MM.1S (cell line): ENCODE data around the gene MYOZ2.

Experiments
- DNase-seq: peaks from one replicate; pipeline ENCODE4 v3.0.0-alpha.2; 2015
- H2AFZ ChIP-seq: fragments of 300-600 bp; sonication (generic); 2 replicates; pipeline ENCODE4 v1.6.0; 2016; ENCODE audit warnings: antibody characterized with exemption, low read length
- H3F3A ChIP-seq: fragments of 300-600 bp; sonication (generic); 2 replicates; pipeline ENCODE4 v1.6.1; 2016; ENCODE audit warnings: mild to moderate bottlenecking, antibody characterized with exemption, low read length, moderate library complexity, mixed read lengths; ENCODE audit not compliant: insufficient read depth
- H3K27ac ChIP-seq: fragments of 300-600 bp; sonication (generic); 2 replicates; pipeline ENCODE4 v1.5.1; 2016; ENCODE audit warnings: mild to moderate bottlenecking, low read length
- H3K27me3 ChIP-seq: fragments of 300-600 bp; sonication (generic); replicated peaks from 2 replicates; pipeline ENCODE4 v1.6.0; 2016; ENCODE audit warnings: low read length; ENCODE audit not compliant: insufficient read depth
- H3K36me3 ChIP-seq: fragments of 300-600 bp; sonication (generic); replicated peaks from 2 replicates; pipeline ENCODE4 v1.6.1; 2016; ENCODE audit warnings: mild to moderate bottlenecking, low read length, mixed read lengths; ENCODE audit not compliant: insufficient read depth
- H3K4me1 ChIP-seq: fragments of 300-600 bp; sonication (generic); 2 replicates; pipeline ENCODE4 v1.6.1; 2016; ENCODE audit warnings: low read length, mixed read lengths
- H3K4me2 ChIP-seq: fragments of 300-600 bp; sonication (generic); 2 replicates; pipeline ENCODE4 v1.6.0; 2016; ENCODE audit warnings: low read depth, low read length
- H3K4me3 ChIP-seq: fragments of 300-600 bp; sonication (generic); 2 replicates; pipeline ENCODE4 v1.5.1; 2016; ENCODE audit warnings: low read length, mixed read lengths
- H3K79me2 ChIP-seq: fragments of 300-600 bp; sonication (generic); 2 replicates; pipeline ENCODE4 v1.6.1; 2016; ENCODE audit warnings: mixed run types, low read length, mixed read lengths
- H3K9ac ChIP-seq: fragments of 300-600 bp; sonication (generic); 2 replicates; pipeline ENCODE4 v1.6.1; 2016; ENCODE audit warnings: low read length, mixed read lengths
- H3K9me2 ChIP-seq: fragments of 300-600 bp; sonication (generic); replicated peaks from 2 replicates; pipeline ENCODE4 v1.6.1; 2016; ENCODE audit warnings: mild to moderate bottlenecking, low read length, mixed read lengths; ENCODE audit not compliant: insufficient read depth
- H3K9me3 ChIP-seq: fragments of 300-600 bp; sonication (generic); replicated peaks from 2 replicates; pipeline ENCODE4 v1.6.1; 2016; ENCODE audit warnings: mild to moderate bottlenecking, low read length, mixed read lengths; ENCODE audit not compliant: insufficient read depth
- H4K20me1 ChIP-seq: fragments of 300-600 bp; sonication (generic); 2 replicates; pipeline ENCODE4 v1.6.1; 2016; ENCODE audit warnings: mild to moderate bottlenecking, low read length, moderate library complexity, mixed read lengths; ENCODE audit not compliant: insufficient read depth
- CTCF ChIP-seq: fragments of 300-600 bp; sonication (generic); IDR thresholded peaks from 2 replicates; pipeline ENCODE4 v1.5.1; 2016; ENCODE audit warnings: antibody characterized with exemption, low read length, mixed read lengths
- EZH2 ChIP-seq: fragments of 300-600 bp; sonication (generic); optimal IDR thresholded peaks from 2 replicates; pipeline ENCODE3; 2017; ENCODE audit warnings: low read depth, mild to moderate bottlenecking, antibody characterized with exemption, low read length, mixed read lengths
- EZH2phosphoT487 ChIP-seq: fragments of 300-600 bp; sonication (generic); IDR thresholded peaks from 2 replicates; pipeline ENCODE4 v1.6.1; 2018; ENCODE audit warnings: antibody characterized with exemption, low read length

MYOZ2 gene

GRCh38 chr4:119104644-119105273 is 30.9 kb upstream of the MYOZ2 start:
- no peak for TF ChIP-seq EZH2
- no peak for TF ChIP-seq EZH2phosphoT487
- TF ChIP-seq CTCF, result no peak
- H3K4me2 ChIP-seq, result no peak overlapping the region
- no peak for DNase-seq
- no peak overlapping the region for H3K4me3 ChIP-seq
- H3K9me3 ChIP-seq, result no peaks in the 10 kb centered on the region
- H2AFZ ChIP-seq, result no peak overlapping the region
- no peaks in the 10 kb centered on the region for H3K4me1 ChIP-seq
- no peak overlapping the region for H3K9ac ChIP-seq
- no peak overlapping the region for H3K27ac ChIP-seq
- no peaks in the 10 kb centered on the region for H3F3A ChIP-seq
- H3K79me2 ChIP-seq, result no peaks in the 10 kb centered on the region
- no peaks in the 10 kb centered on the region for H4K20me1 ChIP-seq
- H3K27me3 ChIP-seq, result no peaks in the 10 kb centered on the region
- H3K36me3 ChIP-seq, result no peaks in the 10 kb centered on the region
- no peaks in the 10 kb centered on the region for H3K9me2 ChIP-seq

GRCh38 chr4:119105605-119106004 is 30.0 kb upstream of the MYOZ2 start:
- Histone ChIP-seq H3K36me3 (no peaks in the 10 kb centered on the region), H4K20me1 (no peaks in the 10 kb centered on the region), H3F3A (no peaks in the 10 kb centered on the region), H3K27ac (no peak overlapping the region), H3K79me2 (no peaks in the 10 kb centered on the region), H3K9me2 (no peaks in the 10 kb centered on the region), H3K4me1 (no peaks in the 10 kb centered on the region), H3K4me2 (no peak overlapping the region), H2AFZ (no peak overlapping the region), H3K27me3 (no peaks in the 10 kb centered on the region), H3K9me3 (no peaks in the 10 kb centered on the region), H3K4me3 (no peak overlapping the region), H3K9ac (no peak overlapping the region)
- no peak for DNase-seq
- TF ChIP-seq EZH2phosphoT487 (no peak), EZH2 (no peak), CTCF (no peak)

GRCh38 chr4:119106036-119107000 is 29.3 kb upstream of the MYOZ2 start:
- Histone ChIP-seq H3K9me2 (no peaks in the 10 kb centered on the region), H3K4me1 (no peaks in the 10 kb centered on the region), H3K9ac (no peak overlapping the region), H3K27ac (no peak overlapping the region), H2AFZ (no peak overlapping the region), H3K79me2 (no peaks in the 10 kb centered on the region), H3K36me3 (no peaks in the 10 kb centered on the region), H3K4me3 (no peak overlapping the region), H3K9me3 (no peaks in the 10 kb centered on the region), H3K4me2 (no peak overlapping the region), H3F3A (no peaks in the 10 kb centered on the region), H3K27me3 (no peaks in the 10 kb centered on the region), H4K20me1 (no peaks in the 10 kb centered on the region)
- TF ChIP-seq CTCF (no peak), EZH2phosphoT487 (no peak), EZH2 (no peak)
- DNase-seq, result no peak
